BLaER1 (cell line): ENCODE results near the gene ZEB1.

ENCODE experiments used
- H3K27ac ChIP-seq: shearing (Covaris generic); formaldehyde crosslinking; 2 replicates; pipeline ENCODE4 v1.8.1; 2022
- H3K27me3 ChIP-seq: shearing (Covaris generic); formaldehyde crosslinking; 2 replicates; pipeline ENCODE4 v1.8.1; 2022
- H3K36me3 ChIP-seq: shearing (Covaris generic); formaldehyde crosslinking; 2 replicates; pipeline ENCODE4 v1.8.1; 2022
- H3K4me1 ChIP-seq: shearing (Covaris generic); formaldehyde crosslinking; 2 replicates; pipeline ENCODE4 v1.8.1; 2022
- H3K4me2 ChIP-seq: shearing (Covaris generic); formaldehyde crosslinking; 2 replicates; pipeline ENCODE4 v1.8.1; 2022
- H3K4me3 ChIP-seq: shearing (Covaris generic); formaldehyde crosslinking; 2 replicates; pipeline ENCODE4 v1.8.1; 2022
- H3K9ac ChIP-seq: shearing (Covaris generic); formaldehyde crosslinking; 2 replicates; pipeline ENCODE4 v1.8.1; 2022
- H3K9me3 ChIP-seq: shearing (Covaris generic); formaldehyde crosslinking; 2 replicates; pipeline ENCODE4 v1.8.1; 2022
- H4K20me1 ChIP-seq: shearing (Covaris generic); formaldehyde crosslinking; 2 replicates; pipeline ENCODE4 v1.8.1; 2022
- Cebpa-rat ChIP-seq: shearing (Covaris generic); IDR thresholded peaks from 2 replicates; pipeline ENCODE4 v1.8.1; 2022

The ZEB1 gene

DNA sequence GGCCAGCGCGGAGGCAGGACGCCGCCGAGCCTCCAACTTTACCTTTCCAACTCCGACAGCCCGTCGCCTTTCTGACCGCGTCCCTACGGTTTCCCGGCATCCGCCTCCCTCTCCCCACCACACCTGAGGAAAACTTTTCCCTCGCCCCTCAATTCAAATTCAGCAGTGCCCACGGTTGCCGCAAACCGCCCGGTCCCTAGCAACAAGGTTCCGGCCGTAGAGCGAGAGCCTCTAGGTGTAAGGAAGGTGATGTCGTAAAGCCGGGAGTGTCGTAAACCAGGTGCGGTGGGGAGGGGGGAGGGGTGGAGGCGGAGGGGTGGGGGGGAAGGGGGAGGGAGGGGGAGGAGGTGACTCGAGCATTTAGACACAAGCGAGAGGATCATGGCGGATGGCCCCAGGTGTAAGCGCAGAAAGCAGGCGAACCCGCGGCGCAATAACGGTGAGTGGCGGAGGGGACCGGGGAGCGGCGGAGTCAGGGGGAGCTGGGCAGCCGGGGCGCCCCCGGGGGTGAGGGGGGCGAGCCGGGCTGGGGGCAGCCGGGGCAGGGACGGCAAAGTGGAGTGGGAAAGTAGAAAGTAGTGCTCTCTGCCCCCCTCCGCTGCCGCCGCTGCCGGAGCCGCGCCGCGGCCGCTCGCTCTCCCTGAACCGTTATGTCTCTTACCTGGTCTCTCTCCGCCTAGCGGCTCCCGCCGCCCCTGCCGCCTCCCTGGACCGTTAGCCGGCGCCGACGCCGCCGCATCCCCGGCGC is at the start of gene ZEB1:
ZEB1 (plus strand) TSS at position 363 of the 748 bp plus-strand sequence; CDS start at position 382, 19 bp downstream.
- H3K27me3 ChIP-seq = peaks cover 50% of the 10 kb centered on the region
- peak within 1 kb of the TSS; percentile 68 for H3K27ac ChIP-seq

DNA sequence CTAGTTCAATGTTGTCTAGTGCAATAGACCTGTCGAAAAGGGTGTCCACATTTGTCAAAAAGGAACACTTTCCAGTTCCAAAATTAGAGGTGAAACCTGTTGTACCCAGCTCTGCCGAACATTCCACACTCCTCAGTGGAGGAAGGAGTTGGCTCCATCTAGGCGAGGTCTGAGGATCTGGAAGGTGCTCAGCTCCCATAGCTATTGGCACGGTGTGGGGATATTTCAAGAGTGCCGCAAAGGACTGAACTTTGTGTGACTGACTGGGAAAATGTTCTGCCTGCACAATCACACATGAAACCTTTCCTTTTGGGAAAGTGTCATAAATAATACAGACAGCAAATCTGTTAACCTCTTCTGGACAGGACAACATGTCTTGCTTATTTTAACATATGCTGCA is 48.1 kb upstream of the ZEB1 start:
- Histone ChIP-seq H4K20me1 (no peaks in the 10 kb centered on the region), H3K36me3 (no peaks in the 10 kb centered on the region), H3K4me2 (no peak overlapping the region), H3K9ac (no peak overlapping the region), H3K9me3 (peaks cover 11% of the 10 kb centered on the region), H3K4me3 (no peak overlapping the region), H3K4me1 (peaks cover 11% of the 10 kb centered on the region), H3K27me3 (no peaks in the 10 kb centered on the region), H3K27ac (no peak overlapping the region)
- no peak for TF ChIP-seq Cebpa-rat

More for the DNA sequence above, at the start of gene ZEB1:
- Histone ChIP-seq H3K9ac (peak within 1 kb of the TSS; percentile 80), H3K9me3 (no peaks in the 10 kb centered on the region), H3K4me1 (peaks cover 25% of the 10 kb centered on the region), H3K4me3 (peak within 1 kb of the TSS; percentile 89), H3K4me2 (peak within 1 kb of the TSS; percentile 99), H3K36me3 (no peaks in the 10 kb centered on the region), H4K20me1 (peaks cover 40% of the 10 kb centered on the region)
- TF ChIP-seq Cebpa-rat = no peak

DNA sequence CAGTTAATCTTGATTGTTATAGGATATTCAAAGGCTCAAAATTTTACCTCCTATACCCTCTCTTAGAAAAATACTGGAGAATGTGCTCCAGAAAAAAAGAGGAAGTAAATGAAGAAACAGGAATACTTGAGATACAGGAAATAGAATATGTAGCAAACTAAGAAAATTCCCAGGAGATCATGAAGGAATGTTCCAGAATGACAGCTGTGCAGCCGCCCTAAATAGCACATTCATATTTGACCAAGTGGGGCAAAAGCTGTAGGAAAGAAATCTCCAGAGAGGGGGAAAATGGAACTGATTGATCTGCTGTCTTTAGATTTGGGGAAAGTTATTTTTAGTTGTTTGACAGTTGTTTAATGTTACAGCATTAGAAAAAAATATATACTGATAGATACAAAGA is 46.2 kb upstream of the ZEB1 start:
- Histone ChIP-seq H3K4me2 (peak overlapping the region; percentile 40), H3K4me3 (no peak overlapping the region), H3K36me3 (no peaks in the 10 kb centered on the region), H3K9me3 (peaks cover 11% of the 10 kb centered on the region), H3K4me1 (peaks cover 11% of the 10 kb centered on the region), H3K9ac (no peak overlapping the region), H3K27ac (no peak overlapping the region), H3K27me3 (no peaks in the 10 kb centered on the region), H4K20me1 (no peaks in the 10 kb centered on the region)
- no peak for TF ChIP-seq Cebpa-rat

DNA sequence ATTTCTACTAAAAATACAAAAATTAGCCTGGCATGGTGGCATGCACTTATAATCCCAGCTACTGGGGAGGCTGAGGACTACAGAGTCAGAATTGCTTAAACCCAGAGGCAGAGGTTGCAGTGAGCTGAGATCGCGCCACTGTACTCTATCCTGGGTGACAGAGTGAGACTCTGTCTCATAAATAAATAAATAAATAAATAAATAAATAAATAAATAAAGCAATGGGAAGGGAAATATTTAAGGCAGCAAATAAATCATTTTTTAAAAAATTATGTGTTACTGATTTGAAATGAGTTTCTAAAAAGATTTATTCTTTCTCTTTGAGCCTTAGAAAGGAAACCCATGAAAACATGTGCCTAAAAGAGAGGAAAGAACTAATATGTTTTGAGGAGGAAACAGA is 45.2 kb upstream of the ZEB1 start:
- no peak overlapping the region for H3K9ac ChIP-seq
- H3K4me2 ChIP-seq = peak overlapping the region; percentile 40
- H3K27me3 ChIP-seq = no peaks in the 10 kb centered on the region
- 0 out of 2 replicates have a peak overlapping the region, but pooled peaks have one; percentile 40 for H3K27ac ChIP-seq
- H4K20me1 ChIP-seq = no peaks in the 10 kb centered on the region
- no peak for TF ChIP-seq Cebpa-rat
- peaks cover 11% of the 10 kb centered on the region for H3K9me3 ChIP-seq
- no peaks in the 10 kb centered on the region for H3K36me3 ChIP-seq
- H3K4me3 ChIP-seq = no peak overlapping the region
- H3K4me1 ChIP-seq = peaks cover 11% of the 10 kb centered on the region

DNA sequence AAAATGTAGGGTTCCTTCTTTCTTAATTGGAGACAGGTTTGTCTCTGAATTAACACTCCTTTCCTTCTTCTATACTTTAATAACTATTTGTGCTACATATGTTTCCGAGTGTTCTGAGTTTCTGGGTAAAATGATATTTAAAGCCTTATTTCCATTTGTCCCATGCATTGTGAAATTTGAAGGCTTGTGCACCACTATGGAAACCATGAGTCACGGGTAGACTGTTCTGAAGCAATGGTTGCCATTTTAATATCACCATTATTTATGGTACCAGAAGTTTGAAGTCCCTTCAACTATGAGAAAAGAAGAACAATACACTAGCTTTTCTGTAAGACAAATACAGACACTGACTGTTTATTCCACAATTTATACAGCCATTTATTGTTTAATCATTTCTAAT is 44.7 kb upstream of the ZEB1 start:
- Histone ChIP-seq H3K27me3 (no peaks in the 10 kb centered on the region), H3K36me3 (no peaks in the 10 kb centered on the region), H3K4me3 (no peak overlapping the region), H3K4me2 (no peak overlapping the region), H3K9me3 (peaks cover 11% of the 10 kb centered on the region), H3K4me1 (peaks cover 11% of the 10 kb centered on the region), H3K27ac (no peak overlapping the region), H3K9ac (no peak overlapping the region), H4K20me1 (no peaks in the 10 kb centered on the region)
- TF ChIP-seq Cebpa-rat = no peak

DNA sequence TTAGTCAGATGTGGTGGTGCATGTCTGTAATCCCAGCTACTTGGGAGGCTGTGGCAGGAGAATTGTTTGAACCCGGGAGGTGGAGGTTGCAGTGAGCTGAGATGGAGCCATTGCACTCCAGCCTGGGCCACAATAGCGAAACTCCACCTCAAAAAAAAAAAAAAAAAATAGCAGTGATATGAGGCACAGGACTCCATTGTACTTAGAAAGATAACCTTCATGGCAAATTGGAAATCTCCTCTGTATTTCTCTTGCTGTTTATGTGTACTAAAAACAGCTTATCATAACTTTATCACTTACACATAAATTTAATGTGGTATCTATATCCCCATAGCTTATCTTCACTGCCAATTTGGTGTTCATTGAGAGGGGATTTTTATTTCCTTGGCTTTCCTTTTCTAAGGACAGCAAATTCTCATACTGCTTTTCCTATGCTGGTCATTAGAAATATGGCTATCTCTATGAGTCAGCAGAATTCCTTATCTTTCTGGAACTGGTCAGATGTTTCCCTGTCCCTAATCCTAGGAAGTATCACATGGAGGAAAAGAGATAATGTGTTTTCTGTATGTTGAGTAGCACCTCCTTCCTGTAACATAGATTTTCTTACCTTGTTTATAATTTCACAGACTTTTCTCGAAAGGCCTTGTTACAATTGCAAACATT is 40.6 kb upstream of the ZEB1 start:
- H3K9ac ChIP-seq = no peak overlapping the region

DNA sequence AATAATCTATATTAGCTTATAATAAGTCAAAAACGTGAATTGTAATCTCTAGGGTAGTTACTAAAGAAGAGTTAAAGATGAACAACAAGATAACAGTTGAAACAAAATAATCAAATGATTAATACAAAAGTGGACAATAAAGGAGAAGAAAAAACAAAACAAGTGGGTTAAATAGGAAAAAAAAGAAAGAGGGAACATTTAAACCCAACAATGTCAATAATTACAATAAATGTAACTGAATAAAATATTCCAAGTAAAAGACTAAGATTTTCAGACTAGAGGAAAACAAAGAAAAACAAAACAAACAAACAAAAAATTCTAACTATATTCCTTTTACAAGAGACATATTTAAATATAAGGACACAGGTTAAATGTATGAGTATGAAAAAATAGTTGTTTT is 38.0 kb upstream of the ZEB1 start:
- Histone ChIP-seq H3K4me1 (no peaks in the 10 kb centered on the region), H4K20me1 (no peaks in the 10 kb centered on the region), H3K9ac (no peak overlapping the region), H3K27me3 (no peaks in the 10 kb centered on the region), H3K4me3 (no peak overlapping the region), H3K9me3 (no peaks in the 10 kb centered on the region), H3K36me3 (no peaks in the 10 kb centered on the region), H3K4me2 (no peak overlapping the region), H3K27ac (no peak overlapping the region)
- TF ChIP-seq Cebpa-rat = no peak

More for the DNA sequence above, 40.6 kb upstream of the ZEB1 start:
- H3K27me3 ChIP-seq = no peaks in the 10 kb centered on the region
- H3K4me1 ChIP-seq = peaks cover 3% of the 10 kb centered on the region
- no peak for TF ChIP-seq Cebpa-rat
- H3K9me3 ChIP-seq = no peaks in the 10 kb centered on the region
- no peak overlapping the region for H3K27ac ChIP-seq
- H3K36me3 ChIP-seq = no peaks in the 10 kb centered on the region
- no peak overlapping the region for H3K4me3 ChIP-seq
- no peaks in the 10 kb centered on the region for H4K20me1 ChIP-seq
- no peak overlapping the region for H3K4me2 ChIP-seq

DNA sequence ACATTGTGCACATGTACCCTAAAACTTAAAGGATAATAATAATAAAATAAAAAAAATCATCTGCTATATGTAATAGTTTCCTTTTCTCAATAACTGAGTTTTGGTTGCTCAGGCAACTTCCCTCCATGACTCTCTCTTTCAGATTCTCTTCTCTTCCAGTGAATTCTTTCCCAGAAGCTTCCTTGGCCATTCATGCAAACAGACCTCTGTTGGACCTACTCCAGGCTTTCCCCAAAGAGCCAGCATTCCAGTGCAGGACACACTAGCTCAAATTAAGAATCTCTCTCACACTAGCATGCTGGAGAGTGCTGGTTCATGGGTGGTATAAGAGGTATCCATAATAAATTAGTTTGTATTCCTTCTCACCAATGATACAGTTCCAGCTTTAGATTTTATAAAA is 31.0 kb upstream of the ZEB1 start:
- no peaks in the 10 kb centered on the region for H4K20me1 ChIP-seq
- TF ChIP-seq Cebpa-rat = no peak

DNA sequence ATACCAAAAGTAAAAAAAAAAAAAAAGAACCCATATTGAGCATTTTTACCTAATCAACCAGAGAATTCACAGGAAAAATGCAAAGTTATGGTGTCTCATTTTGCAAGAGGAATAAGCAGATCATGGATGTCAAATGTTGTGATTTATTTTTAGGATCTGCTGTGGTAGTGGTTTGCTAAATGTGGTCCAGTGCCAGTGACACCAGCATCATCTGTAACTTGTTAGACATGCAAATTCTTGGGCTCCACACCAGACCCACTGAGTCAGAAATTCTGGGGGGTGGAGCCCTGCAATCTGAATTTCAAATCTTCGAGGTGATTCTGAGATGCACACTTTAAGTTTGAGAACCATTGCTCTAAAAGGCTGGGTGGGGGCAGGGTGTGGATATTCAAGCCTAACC is 30.1 kb upstream of the ZEB1 start:
- H3K4me2 ChIP-seq = no peak overlapping the region
- H3K9ac ChIP-seq = no peak overlapping the region
- H3K27ac ChIP-seq = no peak overlapping the region
- H3K9me3 ChIP-seq = no peaks in the 10 kb centered on the region
- H3K27me3 ChIP-seq = no peaks in the 10 kb centered on the region
- H3K4me1 ChIP-seq = no peaks in the 10 kb centered on the region
- no peak for TF ChIP-seq Cebpa-rat
- no peak overlapping the region for H3K4me3 ChIP-seq
- H3K36me3 ChIP-seq = no peaks in the 10 kb centered on the region
- H4K20me1 ChIP-seq = no peaks in the 10 kb centered on the region

More for the DNA sequence above, 31.0 kb upstream of the ZEB1 start:
- H3K4me2 ChIP-seq = no peak overlapping the region
- no peak overlapping the region for H3K9ac ChIP-seq
- H3K4me1 ChIP-seq = no peaks in the 10 kb centered on the region
- no peaks in the 10 kb centered on the region for H3K9me3 ChIP-seq
- H3K27me3 ChIP-seq = no peaks in the 10 kb centered on the region
- no peak overlapping the region for H3K4me3 ChIP-seq
- no peaks in the 10 kb centered on the region for H3K36me3 ChIP-seq
- no peak overlapping the region for H3K27ac ChIP-seq

DNA sequence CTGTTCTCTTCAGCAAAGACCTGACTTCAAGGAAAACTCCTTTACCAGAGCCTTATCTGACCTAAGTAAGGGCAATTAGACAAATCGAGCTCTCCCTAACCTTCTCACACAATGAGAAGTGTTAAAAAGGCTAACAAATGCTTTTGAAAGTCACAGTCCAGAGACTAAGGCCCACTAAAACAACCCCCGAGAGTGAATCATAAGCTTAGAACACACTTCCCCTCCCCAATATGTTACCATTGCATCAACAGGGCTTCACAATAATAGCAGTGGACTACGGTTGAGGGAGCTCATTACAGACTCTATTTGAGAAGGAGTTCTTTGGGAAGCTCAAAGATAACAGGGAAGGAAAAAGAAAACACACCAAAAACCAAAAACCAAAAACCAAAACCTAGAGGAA is 28.6 kb upstream of the ZEB1 start:
- Histone ChIP-seq H3K27ac (no peak overlapping the region), H3K4me3 (no peak overlapping the region), H3K9me3 (no peaks in the 10 kb centered on the region), H3K36me3 (no peaks in the 10 kb centered on the region), H3K4me2 (no peak overlapping the region), H3K9ac (no peak overlapping the region), H3K27me3 (no peaks in the 10 kb centered on the region), H3K4me1 (no peaks in the 10 kb centered on the region), H4K20me1 (no peaks in the 10 kb centered on the region)
- no peak for TF ChIP-seq Cebpa-rat
